Endothelial cell of umbilical vein (primary cell): ENCODE data around the gene EXOC3. TPM values are rescaled to one million over a fixed set of nuclear protein-coding genes. Genes with fewer than 3 reads are reported as not detected.
"Not testable (repeated sequence)": the region's sequence is repeated elsewhere in the genome, so short reads cannot be mapped to it uniquely, and the experiment has no call there.

Source experiments
- BruUV-seq: library from RNA; stranded (reverse); fragments of 400-500 nt; replicated peaks from 2 replicates; lab custom pipeline; 2021; lab: Mats Ljungman, UMichigan
- CTCF ChIA-PET: fragments of 300-600, 350-600 bp; sonication (Branson Sonifier 250); formaldehyde crosslinking; loops from one replicate; lab custom pipeline; 2021; ENCODE audit warnings: antibody characterized with exemption, inconsistent platforms; lab: Charles Lee
- POLR2A ChIA-PET: fragments of 300-600, 350-600 bp; sonication (Branson Sonifier 250); formaldehyde crosslinking; loops from one replicate; lab custom pipeline; 2021; ENCODE audit warnings: antibody characterized with exemption, inconsistent platforms; lab: Charles Lee
- DNase-seq: peaks from one replicate; pipeline ENCODE4 v3.0.0-alpha.2; 2011; ENCODE audit warnings: low read depth, low spot score
- FAIRE-seq: peaks from 2 replicates; lab custom pipeline; 2011; peaks lifted over from hg19 to GRCh38; lab: Jason Lieb, UNC
- H2AFZ ChIP-seq: 2 replicates; pipeline ENCODE4 v1.6.0; 2012; ENCODE audit warnings: low read depth, low read length, control low read depth, inconsistent platforms
- H3K27ac ChIP-seq: 2 replicates; pipeline ENCODE4 v1.5.1; 2011; ENCODE audit warnings: low read depth, mild to moderate bottlenecking, control low read depth, low read length, moderate library complexity; ENCODE audit not compliant: insufficient read depth
- H3K27me3 ChIP-seq, 2 experiments: 2 replicates each; pipeline versions ENCODE4 v1.6.0 to v1.6.1; 2011; ENCODE audit warnings: low read length in 2 of 2, mixed read lengths in 1 of 2; ENCODE audit not compliant: control insufficient read depth in 2 of 2, insufficient read depth in 2 of 2
- H3K36me3 ChIP-seq, 2 experiments: 2 replicates in 1 of 2; 3 replicates in 1 of 2; pipeline ENCODE4 v1.5.1; 2011; ENCODE audit warnings: low read length in 2 of 2, mild to moderate bottlenecking in 1 of 2, moderate library complexity in 1 of 2; ENCODE audit not compliant: control insufficient read depth in 2 of 2, insufficient read depth in 2 of 2; ENCODE audit errors: extremely low read depth in 1 of 2
- H3K4me1 ChIP-seq: 3 replicates; pipeline ENCODE4 v1.5.1; 2011; ENCODE audit warnings: mild to moderate bottlenecking, low read length; ENCODE audit not compliant: control insufficient read depth, insufficient read depth; ENCODE audit errors: extremely low read depth
- H3K4me2 ChIP-seq: 2 replicates; pipeline ENCODE4 v1.6.1; 2011; ENCODE audit warnings: low read length, control low read depth, mixed read lengths; ENCODE audit not compliant: insufficient read depth
- H3K4me3 ChIP-seq, 3 experiments: fragments of 200-600 bp in 1 of 3; sonication (generic), shearing (Covaris generic) in 1 of 3; replicated peaks in 1 of 3; 2 replicates each; pipeline ENCODE4 v1.5.1; 2011 to 2016; ENCODE audit warnings: control low read depth in 3 of 3, low read length in 3 of 3, mild to moderate bottlenecking in 2 of 3, inconsistent platforms in 1 of 3, low read depth in 1 of 3, moderate library complexity in 1 of 3; ENCODE audit not compliant: insufficient read depth in 1 of 3
- H3K79me2 ChIP-seq: 2 replicates; pipeline ENCODE4 v1.6.0; 2012; ENCODE audit warnings: low read length, inconsistent platforms; ENCODE audit not compliant: control insufficient read depth, insufficient read depth
- H3K9ac ChIP-seq: replicated peaks from 2 replicates; pipeline ENCODE3; 2011; ENCODE audit warnings: low read length, control low read depth; ENCODE audit not compliant: insufficient read depth; ENCODE audit errors: extremely low read depth
- H3K9me1 ChIP-seq: replicated peaks from 3 replicates; pipeline ENCODE4 v1.6.0; 2011; ENCODE audit warnings: mild to moderate bottlenecking, low read length; ENCODE audit not compliant: control insufficient read depth, insufficient read depth; ENCODE audit errors: extremely low read depth
- H3K9me3 ChIP-seq: replicated peaks from 2 replicates; pipeline ENCODE4 v1.5.1; 2012; ENCODE audit warnings: low read length, inconsistent platforms; ENCODE audit not compliant: control insufficient read depth, insufficient read depth
- H4K20me1 ChIP-seq: replicated peaks from 2 replicates; pipeline ENCODE3; 2011; ENCODE audit warnings: mild to moderate bottlenecking, low read length; ENCODE audit not compliant: control insufficient read depth, insufficient read depth; ENCODE audit errors: extremely low read depth
- GATA2 ChIP-seq: IDR thresholded peaks from 2 replicates; pipeline ENCODE4 v1.7.0; 2011; ENCODE audit warnings: low read depth, mild to moderate bottlenecking, moderate library complexity, mixed read lengths, low read length; ENCODE audit not compliant: insufficient read length, insufficient read depth
- JUN ChIP-seq: IDR thresholded peaks from 2 replicates; pipeline ENCODE4 v1.6.1; 2011; ENCODE audit warnings: borderline replicate concordance, low read depth; ENCODE audit not compliant: insufficient read length, insufficient read depth
- POLR2A ChIP-seq: IDR thresholded peaks from 2 replicates; pipeline ENCODE4 v1.6.1; 2012; ENCODE audit warnings: low read depth, mild to moderate bottlenecking, control low read depth, low read length
- POLR2AphosphoS5 ChIP-seq: IDR thresholded peaks from 2 replicates; pipeline ENCODE4 v1.6.1; 2012; ENCODE audit warnings: low read depth, mild to moderate bottlenecking, control low read depth, low read length, moderate library complexity; ENCODE audit not compliant: insufficient read depth
- dilution Hi-C: fragments of 300-500 bp; cut with MboI; formaldehyde crosslinking; loops from one replicate; pipeline ENCODE4 v1.15.0; 2019; ENCODE audit warnings: low sequenced_read_pairs; ENCODE audit not compliant: extremely low pct_ligation_motif_present
- intact Hi-C: fragments of 100-400 bp; cut with micrococcal nuclease; formaldehyde crosslinking; loops from one replicate; pipeline ENCODE4 v1.10.0; 2022
- polyA plus RNA-seq, 4 experiments: library from polyadenylated mRNA; depleted of rRNA in 3 of 4; stranded (reverse) in 3 of 4; unstranded in 1 of 4; fragments of >200 nt; gene quantifications; 2 replicates each; pipeline versions ENCODE4 v1.2.1 to v1.2.3, GENCODE V29; 2011 to 2012; ENCODE audit warnings: missing spikeins in 1 of 4
- total RNA-seq: library from RNA; stranded (reverse); gene quantifications from 2 replicates; pipeline ENCODE4 v1.2.3, GENCODE V29; 2021

The EXOC3 gene
- total and polyA plus RNA-seq, 2 donors (not counting 3 experiments of a cell fraction or from before 2014, with no cell fraction given), result 26.4 to 52.9 TPM

- Histone ChIP-seq H3K9ac (no peak overlapping the region), H3K36me3 (no peaks in the 10 kb centered on the region), H3K9me3 (no peaks in the 10 kb centered on the region), H2AFZ (no peak overlapping the region), H3K4me3 (no peak overlapping the region), H3K4me1 (no peaks in the 10 kb centered on the region), H3K27ac (no peak overlapping the region), H3K27me3 (peaks cover 0 to 2% of the 10 kb centered on the region in 2 experiments), H4K20me1 (no peaks in the 10 kb centered on the region), H3K4me2 (no peak overlapping the region), H3K79me2 (no peaks in the 10 kb centered on the region), H3K9me1 (no peaks in the 10 kb centered on the region)
- ChIA-PET CTCF (no interaction called here), POLR2A (no interaction called here)
- TF ChIP-seq POLR2A (no peak), POLR2AphosphoS5 (no peak), GATA2 (no peak), JUN (no peak)
- BruUV-seq, result no TSS peak
- dilution Hi-C loops, result no loop called here
- DNase-seq (no peak), FAIRE-seq (no peak)
- intact Hi-C loops, result loop anchor here (1.0 kb wide), 1 partner anchor 14 kb away; no protein-coding TSS in a partner anchor
Observed at GRCh38 chr5:485946-486491, 43.0 kb downstream of the EXOC3 start.

- dilution Hi-C loops, FAIRE-seq: not testable (repeated sequence)
- intact Hi-C loops, result loop anchor here (1.0 kb wide), 1 partner anchor 14 kb away; no protein-coding TSS in a partner anchor
Observed at GRCh38 chr5:486597-486996, 43.6 kb downstream of the EXOC3 start.

More at GRCh38 chr5:486597-486996, 43.6 kb downstream of the EXOC3 start:
- H3K9me3 ChIP-seq, H3K79me2 ChIP-seq, H3K4me3 ChIP-seq, H3K27ac ChIP-seq, BruUV-seq, H3K4me2 ChIP-seq, H3K9ac ChIP-seq, H3K36me3 ChIP-seq, H3K4me1 ChIP-seq, H3K9me1 ChIP-seq, CTCF ChIA-PET, POLR2A ChIA-PET, H3K27me3 ChIP-seq, H2AFZ ChIP-seq, H4K20me1 ChIP-seq, DNase-seq: not testable (repeated sequence)
